Measurements from ENCODE around the gene RFX8.
"Not testable (repeated sequence)": the region's sequence is repeated elsewhere in the genome, so short reads cannot be mapped to it uniquely, and the experiment has no call there.

RFX8 gene

GRCh38 chr2:101486258-101486701 lies 11.4 kb upstream of the RFX8 start:
- no peak for DNase-seq (ENCODE audit: low read depth)

- DNase-seq (ENCODE audit: low read depth) = no peak
Observed at GRCh38 chr2:101485856-101486255, 10.9 kb upstream of the RFX8 start.

- no peak for DNase-seq (ENCODE audit: low read depth)
Observed at GRCh38 chr2:101480764-101481163, 5.9 kb upstream of the RFX8 start.

GRCh38 chr2:101479810-101480209 lies 4.9 kb upstream of the RFX8 start:
- DNase-seq (ENCODE audit: low read depth) = no peak

- no peak for DNase-seq (ENCODE audit: low read depth)
Observed at GRCh38 chr2:101479328-101479727, 4.4 kb upstream of the RFX8 start.

GRCh38 chr2:101478181-101479001 lies 3.5 kb upstream of the RFX8 start:
- no peak for DNase-seq (ENCODE audit: low read depth)

- no peak for DNase-seq (ENCODE audit: low read depth)
Observed at GRCh38 chr2:101477556-101477955, 2.6 kb upstream of the RFX8 start.

GRCh38 chr2:101476605-101477208 lies 1.8 kb upstream of the RFX8 start:
- DNase-seq (ENCODE audit: low read depth) = no peak

GRCh38 chr2:101473911-101474701 lies 806 bp downstream of the RFX8 start:
- DNase-seq (ENCODE audit: low read depth) = no peak

- DNase-seq (ENCODE audit: low read depth) = no peak
Observed at GRCh38 chr2:101473591-101473910, 1.4 kb downstream of the RFX8 start.

GRCh38 chr2:101469863-101470262 lies 5.0 kb downstream of the RFX8 start:
- no peak for DNase-seq (ENCODE audit: low read depth)

- DNase-seq (ENCODE audit: low read depth) = no peak
Observed at GRCh38 chr2:101467306-101467705, 7.6 kb downstream of the RFX8 start.

- DNase-seq (ENCODE audit: low read depth) = no peak
Observed at GRCh38 chr2:101466426-101466825, 8.5 kb downstream of the RFX8 start.

- DNase-seq (ENCODE audit: low read depth) = no peak
Observed at GRCh38 chr2:101464841-101465240, 10.1 kb downstream of the RFX8 start.

- no peak for DNase-seq (ENCODE audit: low read depth)
Observed at GRCh38 chr2:101463911-101464641, 10.8 kb downstream of the RFX8 start.

- no peak for DNase-seq (ENCODE audit: low read depth)
Observed at GRCh38 chr2:101463421-101463820, 11.5 kb downstream of the RFX8 start.

- DNase-seq (ENCODE audit: low read depth) = no peak
Observed at GRCh38 chr2:101461381-101461780, 13.5 kb downstream of the RFX8 start.

GRCh38 chr2:101454408-101454807 lies 20.5 kb downstream of the RFX8 start:
- not testable (repeated sequence) for DNase-seq (ENCODE audit: low read depth)

GRCh38 chr2:101450965-101451364 lies 23.9 kb downstream of the RFX8 start:
- no peak for DNase-seq (ENCODE audit: low read depth)

- DNase-seq (ENCODE audit: low read depth) = no peak
Observed at GRCh38 chr2:101446869-101447268, 28.0 kb downstream of the RFX8 start.

- DNase-seq (ENCODE audit: low read depth) = no peak
Observed at GRCh38 chr2:101442667-101443061, 32.2 kb downstream of the RFX8 start.

GRCh38 chr2:101442042-101442666 lies 32.8 kb downstream of the RFX8 start:
- DNase-seq (ENCODE audit: low read depth) = no peak

Data from CMK (cell line).